ENCODE data around the gene SLC35F6.
A peak's percentile ranks its signal among the peaks of the same experiment; 100 is the strongest.

- TF ChIP-seq, protein P1, sequence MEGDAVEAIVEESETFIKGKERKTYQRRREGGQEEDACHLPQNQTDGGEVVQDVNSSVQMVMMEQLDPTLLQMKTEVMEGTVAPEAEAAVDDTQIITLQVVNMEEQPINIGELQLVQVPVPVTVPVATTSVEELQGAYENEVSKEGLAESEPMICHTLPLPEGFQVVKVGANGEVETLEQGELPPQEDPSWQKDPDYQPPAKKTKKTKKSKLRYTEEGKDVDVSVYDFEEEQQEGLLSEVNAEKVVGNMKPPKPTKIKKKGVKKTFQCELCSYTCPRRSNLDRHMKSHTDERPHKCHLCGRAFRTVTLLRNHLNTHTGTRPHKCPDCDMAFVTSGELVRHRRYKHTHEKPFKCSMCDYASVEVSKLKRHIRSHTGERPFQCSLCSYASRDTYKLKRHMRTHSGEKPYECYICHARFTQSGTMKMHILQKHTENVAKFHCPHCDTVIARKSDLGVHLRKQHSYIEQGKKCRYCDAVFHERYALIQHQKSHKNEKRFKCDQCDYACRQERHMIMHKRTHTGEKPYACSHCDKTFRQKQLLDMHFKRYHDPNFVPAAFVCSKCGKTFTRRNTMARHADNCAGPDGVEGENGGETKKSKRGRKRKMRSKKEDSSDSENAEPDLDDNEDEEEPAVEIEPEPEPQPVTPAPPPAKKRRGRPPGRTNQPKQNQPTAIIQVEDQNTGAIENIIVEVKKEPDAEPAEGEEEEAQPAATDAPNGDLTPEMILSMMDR (IDR thresholded peaks at IDR 0.05) = peak in 1 of 3 experiments; percentile 36
- peak; percentile 69 to 96 for TF ChIP-seq POLR2AphosphoS5 (IDR thresholded peaks at IDR 0.05; ENCODE audit: insufficient read depth in 1 of 2, low read depth in 1 of 2)
- no peak for TF ChIP-seq POLR2A (IDR thresholded peaks at IDR 0.05)
These were observed 21.5 kb downstream of the SLC35F6 start, which contains the start of gene CENPA for GRCh38 chr2:26785431-26786206.

All from vagina (tissue), 2 donors.